Thymus (tissue), 11 donors: ENCODE data around the gene RHO. TPM values are rescaled to one million over a fixed set of nuclear protein-coding genes. Genes with fewer than 3 reads are reported as not detected.

Source experiments
- DNase-seq, 9 donors: peaks; one replicate each; pipeline ENCODE4 v3.0.0-alpha.2; 2013; ENCODE audit warnings: low spot score in 9 of 9, low read depth in 6 of 9, missing footprints in 1 of 9
- H3K27ac ChIP-seq, 2 donors: one replicate each; pipeline ENCODE4 v1.5.1; 2013; ENCODE audit warnings: control low read depth in 1 of 2, low read depth in 1 of 2, low read length in 1 of 2, mild to moderate bottlenecking in 1 of 2, moderate library complexity in 1 of 2
- H3K27me3 ChIP-seq, 2 donors: one replicate each; pipeline ENCODE4 v1.5.1; 2013; ENCODE audit warnings: low read length in 1 of 2; ENCODE audit not compliant: control insufficient read depth in 2 of 2, insufficient read depth in 1 of 2
- H3K36me3 ChIP-seq, 2 donors: one replicate each; pipeline ENCODE4 v1.5.1; 2013; ENCODE audit warnings: low read length in 1 of 2, mild to moderate bottlenecking in 1 of 2, moderate library complexity in 1 of 2; ENCODE audit not compliant: control insufficient read depth in 2 of 2, insufficient read depth in 2 of 2
- H3K4me1 ChIP-seq, 2 donors: one replicate each; pipeline ENCODE4 v1.5.1; 2013; ENCODE audit warnings: low read length in 2 of 2; ENCODE audit not compliant: control insufficient read depth in 2 of 2, insufficient read depth in 2 of 2
- H3K4me3 ChIP-seq, 2 donors: one replicate each; pipeline ENCODE4 v1.5.1; 2013; ENCODE audit warnings: low read length in 2 of 2, control low read depth in 1 of 2, mild to moderate bottlenecking in 1 of 2
- H3K9me3 ChIP-seq, 2 donors: one replicate each; pipeline ENCODE4 v1.5.1; 2013; ENCODE audit warnings: low read length in 1 of 2, mild to moderate bottlenecking in 1 of 2; ENCODE audit not compliant: control insufficient read depth in 2 of 2, insufficient read depth in 1 of 2
- WGBS: extraction: QIAGEN DNeasy Blood & Tissue Kit; methylation state at CpG from one replicate; pipeline ENCODE4 v1.1.7; 2013; 5-methylcytosine and 5-hydroxymethylcytosine counted together
- polyA plus RNA-seq: library from polyadenylated mRNA; stranded (reverse); fragments of 200-250 nt; gene quantifications from one replicate; pipeline ENCODE4 v1.2.3, GENCODE V29; 2013
- total RNA-seq: library from RNA; stranded (reverse); fragments of 120-200 nt; gene quantifications from one replicate; pipeline ENCODE4 v1.2.4, GENCODE V29; 2013
- donor health status: healthy.

RHO gene
- total and polyA plus RNA-seq, 2 donors: 0.05 to 0.07 TPM

- Histone ChIP-seq H3K4me3 (no peak overlapping the region), H3K9me3 (no peaks in the 10 kb centered on the region), H3K4me1 (peaks cover 10 to 58% of the 10 kb centered on the region in 2 donors), H3K27me3 (no peaks in the 10 kb centered on the region), H3K36me3 (peaks cover 69 to 82% of the 10 kb centered on the region in 2 donors), H3K27ac (peak overlapping the region in 1 of 2 donors; percentile 58)
- 66% methylated on average over 11 of the region's 11 CpGs for WGBS
- DNase-seq: peak in 1 of 9 donors; percentile 45
Observed at GRCh38 chr3:129558772-129559564, 30.5 kb downstream of the RHO start.

- peaks cover 72 to 88% of the 10 kb centered on the region in 2 donors for H3K36me3 ChIP-seq
- 95% methylated on average over 20 of the region's 20 CpGs for whole genome bisulfite sequencing
- no peak overlapping the region for H3K4me3 ChIP-seq
- H3K9me3 ChIP-seq: no peaks in the 10 kb centered on the region
- no peak for DNase-seq
- H3K4me1 ChIP-seq: peaks cover 10 to 53% of the 10 kb centered on the region in 2 donors
- H3K27ac ChIP-seq: no peak overlapping the region
- H3K27me3 ChIP-seq: no peaks in the 10 kb centered on the region
Observed at GRCh38 chr3:129559565-129560079, 31.2 kb downstream of the RHO start.

GRCh38 chr3:129560269-129560787 lies 31.9 kb downstream of the RHO start:
- WGBS: 87% methylated on average over 16 of the region's 16 CpGs
- H3K27me3 ChIP-seq: no peaks in the 10 kb centered on the region
- H3K9me3 ChIP-seq: no peaks in the 10 kb centered on the region
- peak overlapping the region in 1 of 2 donors; percentile 26 for H3K27ac ChIP-seq
- H3K36me3 ChIP-seq: peaks cover 79 to 95% of the 10 kb centered on the region in 2 donors
- DNase-seq: no peak
- no peak overlapping the region for H3K4me3 ChIP-seq
- H3K4me1 ChIP-seq: peaks cover 7 to 46% of the 10 kb centered on the region in 2 donors

GRCh38 chr3:129560911-129561594 lies 32.6 kb downstream of the RHO start:
- Histone ChIP-seq H3K4me3 (no peak overlapping the region), H3K36me3 (peaks cover 82 to 98% of the 10 kb centered on the region in 2 donors), H3K27me3 (no peaks in the 10 kb centered on the region), H3K9me3 (no peaks in the 10 kb centered on the region), H3K27ac (peak overlapping the region in 1 of 2 donors; percentile 26), H3K4me1 (peaks cover 4 to 39% of the 10 kb centered on the region in 2 donors)
- 83% methylated on average over 18 of the region's 18 CpGs for WGBS
- DNase-seq: no peak

- 98% methylated on average over 18 of the region's 18 CpGs for WGBS
- Histone ChIP-seq H3K27me3 (no peaks in the 10 kb centered on the region), H3K36me3 (peaks cover 81 to 98% of the 10 kb centered on the region in 2 donors), H3K4me3 (no peak overlapping the region), H3K9me3 (no peaks in the 10 kb centered on the region), H3K27ac (no peak overlapping the region), H3K4me1 (peaks cover 4 to 35% of the 10 kb centered on the region in 2 donors)
- no peak for DNase-seq
Observed at GRCh38 chr3:129561619-129562248, 33.3 kb downstream of the RHO start.

GRCh38 chr3:129562803-129563202 lies 34.4 kb downstream of the RHO start:
- DNase-seq: no peak
- H3K9me3 ChIP-seq: no peaks in the 10 kb centered on the region
- peaks cover 4 to 32% of the 10 kb centered on the region in 2 donors for H3K4me1 ChIP-seq
- H3K36me3 ChIP-seq: peaks cover 85 to 98% of the 10 kb centered on the region in 2 donors
- H3K27me3 ChIP-seq: no peaks in the 10 kb centered on the region
- H3K27ac ChIP-seq: no peak overlapping the region
- WGBS: 97% methylated on average over 19 of the region's 19 CpGs
- H3K4me3 ChIP-seq: no peak overlapping the region

GRCh38 chr3:129563332-129563731 lies 34.9 kb downstream of the RHO start:
- peaks cover 4 to 27% of the 10 kb centered on the region in 2 donors for H3K4me1 ChIP-seq
- 96% methylated on average over 12 of the region's 12 CpGs for WGBS
- DNase-seq: no peak
- H3K36me3 ChIP-seq: peaks cover 80 to 93% of the 10 kb centered on the region in 2 donors
- H3K9me3 ChIP-seq: no peaks in the 10 kb centered on the region
- no peak overlapping the region for H3K27ac ChIP-seq
- no peaks in the 10 kb centered on the region for H3K27me3 ChIP-seq
- no peak overlapping the region for H3K4me3 ChIP-seq

GRCh38 chr3:129563850-129564535 lies 35.6 kb downstream of the RHO start:
- peaks cover 74 to 87% of the 10 kb centered on the region in 2 donors for H3K36me3 ChIP-seq
- peaks cover 1 to 20% of the 10 kb centered on the region in 2 donors for H3K4me1 ChIP-seq
- no peak overlapping the region for H3K27ac ChIP-seq
- no peaks in the 10 kb centered on the region for H3K27me3 ChIP-seq
- no peaks in the 10 kb centered on the region for H3K9me3 ChIP-seq
- DNase-seq: no peak
- WGBS: 84% methylated on average over 8 of the region's 8 CpGs
- H3K4me3 ChIP-seq: no peak overlapping the region
